ENCODE results near the gene ZNF827. TPM values are rescaled to one million over a fixed set of nuclear protein-coding genes. Genes with fewer than 3 reads are reported as not detected.

The ZNF827 gene
- total RNA-seq, 1 donor from 2014 or later, result 11.2 TPM

- intact Hi-C loops (cut with DNase I), result no loop called here
- H3K36me3 ChIP-seq, result peaks cover 10% of the 10 kb centered on the region
- DNase-seq, result no peak
Observed at GRCh38 chr4:145760176-145760575, 178.4 kb downstream of the ZNF827 start.

GRCh38 chr4:145757188-145757587 lies 181.4 kb downstream of the ZNF827 start:
- H3K36me3 ChIP-seq, result no peaks in the 10 kb centered on the region
- ATAC-seq, result no peak
- H3K27me3 ChIP-seq, result no peaks in the 10 kb centered on the region
- DNase-seq, result no peak
- intact Hi-C loops (cut with DNase I), result no loop called here
- TF ChIP-seq CTCF (IDR thresholded peaks at IDR 0.05), result no peak
- no peak overlapping the region for H3K4me3 ChIP-seq
- no peak overlapping the region for H3K27ac ChIP-seq
- no peaks in the 10 kb centered on the region for H3K4me1 ChIP-seq
- H3K9me3 ChIP-seq, result no peaks in the 10 kb centered on the region

More at GRCh38 chr4:145760176-145760575, 178.4 kb downstream of the ZNF827 start:
- Histone ChIP-seq H3K27ac (no peak overlapping the region), H3K4me3 (no peak overlapping the region), H3K4me1 (no peaks in the 10 kb centered on the region), H3K9me3 (no peaks in the 10 kb centered on the region), H3K27me3 (no peaks in the 10 kb centered on the region)
- ATAC-seq, result no peak
- no peak for TF ChIP-seq CTCF (IDR thresholded peaks at IDR 0.05)

GRCh38 chr4:145756244-145756643 lies 182.4 kb downstream of the ZNF827 start:
- Histone ChIP-seq H3K27me3 (no peaks in the 10 kb centered on the region), H3K4me3 (no peak overlapping the region), H3K27ac (no peak overlapping the region), H3K9me3 (no peaks in the 10 kb centered on the region), H3K4me1 (no peaks in the 10 kb centered on the region), H3K36me3 (no peaks in the 10 kb centered on the region)
- ATAC-seq (no peak), DNase-seq (no peak)
- TF ChIP-seq CTCF (IDR thresholded peaks at IDR 0.05), result no peak
- intact Hi-C loops (cut with DNase I), result no loop called here

DNA sequence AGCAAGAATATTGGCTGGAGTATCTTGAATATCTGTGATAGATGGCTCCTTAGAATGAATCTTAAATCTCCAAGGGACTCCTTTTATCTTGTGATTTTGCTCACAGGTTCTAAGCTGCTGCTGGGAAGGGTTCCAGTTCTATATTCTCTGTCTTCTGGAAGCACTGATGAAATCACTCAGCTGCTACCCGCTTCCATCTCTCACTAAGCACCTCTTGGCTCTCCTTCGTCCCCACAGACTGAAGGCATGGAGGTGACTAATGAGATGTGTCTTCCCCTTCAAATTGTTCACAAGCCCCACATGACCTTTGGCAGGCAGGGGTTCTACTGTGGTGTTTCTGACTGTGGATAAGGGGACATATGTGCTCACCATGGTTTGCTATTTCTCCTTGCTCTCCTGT lies 182.8 kb downstream of the ZNF827 start:
- Histone ChIP-seq H3K4me1 (no peaks in the 10 kb centered on the region), H3K9me3 (no peaks in the 10 kb centered on the region), H3K4me3 (no peak overlapping the region), H3K27me3 (no peaks in the 10 kb centered on the region), H3K36me3 (no peaks in the 10 kb centered on the region), H3K27ac (no peak overlapping the region)
- DNase-seq, result no peak
- no peak for TF ChIP-seq CTCF (IDR thresholded peaks at IDR 0.05)
- intact Hi-C loops (cut with DNase I), result no loop called here
- no peak for ATAC-seq

GRCh38 chr4:145743641-145744040 lies 195.0 kb downstream of the ZNF827 start:
- no peaks in the 10 kb centered on the region for H3K36me3 ChIP-seq
- DNase-seq, result no peak
- no peaks in the 10 kb centered on the region for H3K27me3 ChIP-seq
- no peak for ATAC-seq
- no peak for TF ChIP-seq CTCF (IDR thresholded peaks at IDR 0.05)
- no peaks in the 10 kb centered on the region for H3K4me1 ChIP-seq
- no peak overlapping the region for H3K4me3 ChIP-seq
- intact Hi-C loops (cut with DNase I), result no loop called here
- H3K9me3 ChIP-seq, result no peaks in the 10 kb centered on the region
- H3K27ac ChIP-seq, result no peak overlapping the region

GRCh38 chr4:145740806-145741205 lies 197.8 kb downstream of the ZNF827 start:
- H3K4me1 ChIP-seq, result peaks cover 12% of the 10 kb centered on the region
- DNase-seq (no peak), ATAC-seq (no peak)
- H3K4me3 ChIP-seq, result no peak overlapping the region
- TF ChIP-seq CTCF (IDR thresholded peaks at IDR 0.05), result no peak
- intact Hi-C loops (cut with DNase I), result no loop called here
- no peaks in the 10 kb centered on the region for H3K9me3 ChIP-seq
- no peak overlapping the region for H3K27ac ChIP-seq
- H3K27me3 ChIP-seq, result no peaks in the 10 kb centered on the region
- no peaks in the 10 kb centered on the region for H3K36me3 ChIP-seq
